Endothelial cell of umbilical vein (primary cell): ENCODE data around the gene NELFA. TPM values are rescaled to one million over a fixed set of nuclear protein-coding genes. Genes with fewer than 3 reads are reported as not detected.

Experiments
- BruUV-seq: library from RNA; stranded (reverse); fragments of 400-500 nt; replicated peaks from 2 replicates; lab custom pipeline; 2021; lab: Mats Ljungman, UMichigan
- CTCF ChIA-PET: fragments of 300-600, 350-600 bp; sonication (Branson Sonifier 250); formaldehyde crosslinking; loops from one replicate; lab custom pipeline; 2021; ENCODE audit warnings: antibody characterized with exemption, inconsistent platforms; lab: Charles Lee
- POLR2A ChIA-PET: fragments of 300-600, 350-600 bp; sonication (Branson Sonifier 250); formaldehyde crosslinking; loops from one replicate; lab custom pipeline; 2021; ENCODE audit warnings: antibody characterized with exemption, inconsistent platforms; lab: Charles Lee
- DNase-seq: peaks from one replicate; pipeline ENCODE4 v3.0.0-alpha.2; 2011; ENCODE audit warnings: low read depth, low spot score
- FAIRE-seq: peaks from 2 replicates; lab custom pipeline; 2011; peaks lifted over from hg19 to GRCh38; lab: Jason Lieb, UNC
- H2AFZ ChIP-seq: 2 replicates; pipeline ENCODE4 v1.6.0; 2012; ENCODE audit warnings: low read depth, low read length, control low read depth, inconsistent platforms
- H3K27ac ChIP-seq: 2 replicates; pipeline ENCODE4 v1.5.1; 2011; ENCODE audit warnings: low read depth, mild to moderate bottlenecking, control low read depth, low read length, moderate library complexity; ENCODE audit not compliant: insufficient read depth
- H3K27me3 ChIP-seq, 2 experiments: 2 replicates each; pipeline versions ENCODE4 v1.6.0 to v1.6.1; 2011; ENCODE audit warnings: low read length in 2 of 2, mixed read lengths in 1 of 2; ENCODE audit not compliant: control insufficient read depth in 2 of 2, insufficient read depth in 2 of 2
- H3K36me3 ChIP-seq, 2 experiments: 2 replicates in 1 of 2; 3 replicates in 1 of 2; pipeline ENCODE4 v1.5.1; 2011; ENCODE audit warnings: low read length in 2 of 2, mild to moderate bottlenecking in 1 of 2, moderate library complexity in 1 of 2; ENCODE audit not compliant: control insufficient read depth in 2 of 2, insufficient read depth in 2 of 2; ENCODE audit errors: extremely low read depth in 1 of 2
- H3K4me1 ChIP-seq: 3 replicates; pipeline ENCODE4 v1.5.1; 2011; ENCODE audit warnings: mild to moderate bottlenecking, low read length; ENCODE audit not compliant: control insufficient read depth, insufficient read depth; ENCODE audit errors: extremely low read depth
- H3K4me2 ChIP-seq: 2 replicates; pipeline ENCODE4 v1.6.1; 2011; ENCODE audit warnings: low read length, control low read depth, mixed read lengths; ENCODE audit not compliant: insufficient read depth
- H3K4me3 ChIP-seq, 3 experiments: fragments of 200-600 bp in 1 of 3; sonication (generic), shearing (Covaris generic) in 1 of 3; replicated peaks in 1 of 3; 2 replicates each; pipeline ENCODE4 v1.5.1; 2011 to 2016; ENCODE audit warnings: control low read depth in 3 of 3, low read length in 3 of 3, mild to moderate bottlenecking in 2 of 3, inconsistent platforms in 1 of 3, low read depth in 1 of 3, moderate library complexity in 1 of 3; ENCODE audit not compliant: insufficient read depth in 1 of 3
- H3K79me2 ChIP-seq: 2 replicates; pipeline ENCODE4 v1.6.0; 2012; ENCODE audit warnings: low read length, inconsistent platforms; ENCODE audit not compliant: control insufficient read depth, insufficient read depth
- H3K9ac ChIP-seq: replicated peaks from 2 replicates; pipeline ENCODE3; 2011; ENCODE audit warnings: low read length, control low read depth; ENCODE audit not compliant: insufficient read depth; ENCODE audit errors: extremely low read depth
- H3K9me1 ChIP-seq: replicated peaks from 3 replicates; pipeline ENCODE4 v1.6.0; 2011; ENCODE audit warnings: mild to moderate bottlenecking, low read length; ENCODE audit not compliant: control insufficient read depth, insufficient read depth; ENCODE audit errors: extremely low read depth
- H3K9me3 ChIP-seq: replicated peaks from 2 replicates; pipeline ENCODE4 v1.5.1; 2012; ENCODE audit warnings: low read length, inconsistent platforms; ENCODE audit not compliant: control insufficient read depth, insufficient read depth
- H4K20me1 ChIP-seq: replicated peaks from 2 replicates; pipeline ENCODE3; 2011; ENCODE audit warnings: mild to moderate bottlenecking, low read length; ENCODE audit not compliant: control insufficient read depth, insufficient read depth; ENCODE audit errors: extremely low read depth
- CTCF ChIP-seq, 2 donors: IDR thresholded peaks; 1 replicate in 1 of 2; 2 replicates in 1 of 2; pipeline ENCODE4 v1.5.1; 2011; ENCODE audit warnings: low read length in 2 of 2, mild to moderate bottlenecking in 2 of 2, moderate library complexity in 2 of 2, control low read depth in 1 of 2, inconsistent platforms in 1 of 2, low read depth in 1 of 2; ENCODE audit not compliant: insufficient read depth in 1 of 2; ENCODE audit errors: extremely low read depth in 1 of 2
- EZH2 ChIP-seq: IDR thresholded peaks from 2 replicates; pipeline ENCODE4 v1.6.1; 2012; ENCODE audit warnings: borderline replicate concordance, low read depth, mild to moderate bottlenecking, moderate library complexity, low read length, inconsistent platforms; ENCODE audit not compliant: severe bottlenecking
- FOS ChIP-seq: IDR thresholded peaks from 2 replicates; pipeline ENCODE4 v1.6.1; 2011; ENCODE audit warnings: mild to moderate bottlenecking, low read length, moderate library complexity, borderline replicate concordance; ENCODE audit not compliant: insufficient read depth
- GATA2 ChIP-seq: IDR thresholded peaks from 2 replicates; pipeline ENCODE4 v1.7.0; 2011; ENCODE audit warnings: low read depth, mild to moderate bottlenecking, moderate library complexity, mixed read lengths, low read length; ENCODE audit not compliant: insufficient read length, insufficient read depth
- JUN ChIP-seq: IDR thresholded peaks from 2 replicates; pipeline ENCODE4 v1.6.1; 2011; ENCODE audit warnings: borderline replicate concordance, low read depth; ENCODE audit not compliant: insufficient read length, insufficient read depth
- MAX ChIP-seq: IDR thresholded peaks from 2 replicates; pipeline ENCODE4 v1.6.1; 2011; ENCODE audit not compliant: insufficient read depth, insufficient read length
- MYC ChIP-seq: IDR thresholded peaks from one replicate; pipeline ENCODE4 v1.6.1; 2011; ENCODE audit warnings: mild to moderate bottlenecking, low read depth, low read length
- POLR2A ChIP-seq: IDR thresholded peaks from 2 replicates; pipeline ENCODE4 v1.6.1; 2012; ENCODE audit warnings: low read depth, mild to moderate bottlenecking, control low read depth, low read length
- POLR2AphosphoS5 ChIP-seq: IDR thresholded peaks from 2 replicates; pipeline ENCODE4 v1.6.1; 2012; ENCODE audit warnings: low read depth, mild to moderate bottlenecking, control low read depth, low read length, moderate library complexity; ENCODE audit not compliant: insufficient read depth
- dilution Hi-C: fragments of 300-500 bp; cut with MboI; formaldehyde crosslinking; loops from one replicate; pipeline ENCODE4 v1.15.0; 2019; ENCODE audit warnings: low sequenced_read_pairs; ENCODE audit not compliant: extremely low pct_ligation_motif_present
- intact Hi-C: fragments of 100-400 bp; cut with micrococcal nuclease; formaldehyde crosslinking; loops from one replicate; pipeline ENCODE4 v1.10.0; 2022
- polyA plus RNA-seq, 4 experiments: library from polyadenylated mRNA; depleted of rRNA in 3 of 4; stranded (reverse) in 3 of 4; unstranded in 1 of 4; fragments of >200 nt; gene quantifications; 2 replicates each; pipeline versions ENCODE4 v1.2.1 to v1.2.3, GENCODE V29; 2011 to 2012; ENCODE audit warnings: missing spikeins in 1 of 4
- total RNA-seq: library from RNA; stranded (reverse); gene quantifications from 2 replicates; pipeline ENCODE4 v1.2.3, GENCODE V29; 2021

Gene NELFA
- total and polyA plus RNA-seq, 2 donors (not counting 3 experiments of a cell fraction or from before 2014, with no cell fraction given), result 22.8 to 30.3 TPM

DNA sequence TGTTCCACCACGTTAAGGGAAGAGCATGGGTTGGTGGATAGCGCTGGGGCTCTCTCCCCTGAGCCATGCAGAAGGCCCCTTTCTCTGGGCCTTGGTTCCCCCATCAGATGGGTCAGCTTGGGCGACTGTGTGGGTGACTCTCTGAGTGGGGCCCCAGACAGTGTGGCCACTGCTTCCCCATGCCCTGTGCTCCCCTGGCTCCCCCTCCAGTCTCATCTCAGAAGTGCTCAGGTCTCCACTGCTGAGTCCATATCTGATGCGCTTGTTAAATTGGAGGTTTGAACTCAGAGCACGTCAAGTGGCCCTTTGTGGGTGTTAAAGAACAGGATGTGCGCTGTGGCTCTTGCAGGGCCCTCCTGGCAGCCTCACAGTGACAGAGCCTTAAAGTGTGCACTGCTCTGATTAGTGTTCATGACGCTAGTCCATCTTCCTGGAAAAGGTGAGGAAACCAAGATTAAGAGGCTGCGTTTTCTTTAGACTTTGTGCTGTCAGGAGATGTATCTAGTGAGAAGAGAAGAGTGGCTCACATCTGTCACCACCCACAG, 59.8 kb downstream of the NELFA start:
- no peak overlapping the region for H2AFZ ChIP-seq
- no peaks in the 10 kb centered on the region for H3K27me3 ChIP-seq
- dilution Hi-C loops, result no loop called here
- CTCF ChIA-PET, result no interaction called here
- intact Hi-C loops, result no loop called here
- no peak for TF ChIP-seq JUN
- TF ChIP-seq POLR2A, result no peak
- TF ChIP-seq MAX, result no peak
- no peak for TF ChIP-seq MYC
- no peak for TF ChIP-seq EZH2
- TF ChIP-seq FOS, result no peak
- TF ChIP-seq GATA2, result no peak
- TF ChIP-seq CTCF (IDR thresholded peaks at IDR 0.05; ENCODE audit: extremely low read depth in 1 of 2, insufficient read depth in 1 of 2, low read depth in 1 of 2, low read length in 2 of 2), result no peak
- no peak for TF ChIP-seq POLR2AphosphoS5
- H4K20me1 ChIP-seq, result no peaks in the 10 kb centered on the region
- H3K9ac ChIP-seq, result no peak overlapping the region
- H3K27ac ChIP-seq, result no peak overlapping the region
- BruUV-seq, result no TSS peak
- DNase-seq, result no peak
- no peak overlapping the region for H3K4me3 ChIP-seq
- H3K4me1 ChIP-seq, result no peaks in the 10 kb centered on the region
- H3K9me3 ChIP-seq, result no peaks in the 10 kb centered on the region
- H3K4me2 ChIP-seq, result no peak overlapping the region
- POLR2A ChIA-PET, result no interaction called here
- H3K36me3 ChIP-seq, result peaks cover 4 to 23% of the 10 kb centered on the region in 2 experiments
- H3K79me2 ChIP-seq, result peaks cover 17% of the 10 kb centered on the region
- no peaks in the 10 kb centered on the region for H3K9me1 ChIP-seq
- no peak for FAIRE-seq
